HG03521 (cell line): ENCODE results near the gene TCOF1.
"Not testable (repeated sequence)": the region's sequence is repeated elsewhere in the genome, so short reads cannot be mapped to it uniquely, and the experiment has no call there.

Experiments
- ATAC-seq: cut with Tn5 transposase; IDR thresholded peaks from one replicate; pipeline ENCODE4 v1.9.1; 2021; ENCODE audit warnings: mild to moderate bottlenecking, moderate library complexity; ENCODE audit not compliant: unreplicated experiment

Gene TCOF1

GRCh38 chr5:150413902-150414790, 56.6 kb downstream of the TCOF1 start:
- ATAC-seq: not testable (repeated sequence)

- ATAC-seq: no peak
Observed at GRCh38 chr5:150419630-150420270, 62.3 kb downstream of the TCOF1 start.

- no peak for ATAC-seq
Observed at GRCh38 chr5:150422075-150422474, 64.6 kb downstream of the TCOF1 start.

GRCh38 chr5:150422758-150423157, 65.3 kb downstream of the TCOF1 start:
- ATAC-seq: no peak

- ATAC-seq: not testable (repeated sequence)
Observed at GRCh38 chr5:150426165-150426564, 68.7 kb downstream of the TCOF1 start.

GRCh38 chr5:150428106-150428876, 70.8 kb downstream of the TCOF1 start:
- no peak for ATAC-seq

- no peak for ATAC-seq
Observed at GRCh38 chr5:150428978-150429377, 71.5 kb downstream of the TCOF1 start.

- no peak for ATAC-seq
Observed at GRCh38 chr5:150429410-150429873, 71.9 kb downstream of the TCOF1 start.

- no peak for ATAC-seq
Observed at GRCh38 chr5:150431048-150431447, 73.6 kb downstream of the TCOF1 start.

- no peak for ATAC-seq
Observed at GRCh38 chr5:150431574-150431973, 74.1 kb downstream of the TCOF1 start.

GRCh38 chr5:150434464-150434863, 77.0 kb downstream of the TCOF1 start:
- ATAC-seq: no peak

- ATAC-seq: peak; percentile 94
Observed at GRCh38 chr5:150436141-150436680, 78.7 kb downstream of the TCOF1 start.

- no peak for ATAC-seq
Observed at GRCh38 chr5:150438873-150439546, 81.5 kb downstream of the TCOF1 start.

GRCh38 chr5:150440948-150441812, 83.7 kb downstream of the TCOF1 start:
- no peak for ATAC-seq

GRCh38 chr5:150441813-150442698, 84.6 kb downstream of the TCOF1 start:
- ATAC-seq: no peak

GRCh38 chr5:150442699-150443080, 85.2 kb downstream of the TCOF1 start:
- no peak for ATAC-seq

- no peak for ATAC-seq
Observed at GRCh38 chr5:150443242-150444075, 86.0 kb downstream of the TCOF1 start.

- no peak for ATAC-seq
Observed at GRCh38 chr5:150444770-150445169, 87.3 kb downstream of the TCOF1 start.
